NCI-H128 (cell line): Measurements from ENCODE around the gene PDE4D.
"Not testable (repeated sequence)": the region's sequence is repeated elsewhere in the genome, so short reads cannot be mapped to it uniquely, and the experiment has no call there.

Source experiments
- DNase-seq: peaks from one replicate; lab custom pipeline; 2025; ENCODE audit not compliant: unreplicated experiment; lab: John Stamatoyannopoulos, UW

Gene PDE4D

DNA sequence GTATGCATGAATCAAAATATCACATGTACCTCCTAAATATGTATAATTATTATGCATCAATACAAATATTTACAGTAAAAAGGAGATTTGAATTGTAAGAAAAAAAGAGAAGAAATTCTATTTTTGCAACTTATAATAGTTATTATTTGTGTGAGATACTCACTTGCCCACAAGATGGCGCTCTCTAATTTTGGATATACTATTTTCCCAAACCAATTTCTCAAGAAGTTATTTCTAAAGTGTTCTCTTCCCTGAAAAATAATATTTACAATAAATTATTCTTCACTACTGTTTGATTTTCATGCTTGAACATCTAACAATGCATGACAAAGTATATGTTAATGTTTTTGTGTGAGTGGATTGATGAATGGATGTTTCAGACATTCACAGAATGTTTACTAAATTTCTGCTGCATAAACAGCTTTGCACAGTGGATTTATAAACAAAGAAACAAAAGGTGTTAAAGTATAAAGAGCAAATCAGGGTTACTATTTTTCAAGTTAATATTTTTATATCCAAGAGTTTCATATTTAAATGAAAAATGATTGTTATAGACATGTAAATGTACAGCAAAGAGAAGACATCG is 503.4 kb downstream of the PDE4D start:
- no peak for DNase-seq

- DNase-seq = no peak
These were observed 506.4 kb downstream of the PDE4D start for GRCh38 chr5:59387127-59387526.

GRCh38 chr5:59385700-59386099 is 507.8 kb downstream of the PDE4D start:
- DNase-seq = no peak

DNA sequence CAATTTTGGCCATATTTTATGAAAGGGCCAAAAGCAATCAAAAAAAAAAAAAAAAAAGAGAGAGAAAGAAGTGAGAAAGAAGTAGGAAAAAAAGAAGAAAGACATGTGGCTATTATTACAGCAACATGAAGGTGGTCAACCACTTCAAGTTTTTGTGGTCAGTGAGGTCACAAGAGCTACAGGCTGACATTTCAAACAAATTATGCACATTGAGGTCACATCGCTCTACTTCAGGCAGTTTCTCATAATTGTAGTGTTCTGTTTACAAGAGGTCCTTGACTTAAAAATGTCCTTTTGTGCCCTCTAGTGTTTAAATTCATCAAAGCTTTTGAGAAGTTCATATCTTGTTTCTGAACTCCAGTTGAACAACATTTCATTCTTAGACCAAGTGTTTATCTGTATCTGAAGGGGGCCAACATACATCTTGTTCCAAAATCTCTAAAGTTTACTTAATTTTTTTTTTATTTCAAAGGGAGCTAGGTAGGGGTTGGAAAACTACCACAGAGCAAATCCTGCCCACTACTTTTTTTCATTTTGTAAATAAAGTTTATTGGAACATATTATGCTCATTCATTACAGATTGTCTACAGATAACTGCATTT is 513.1 kb downstream of the PDE4D start:
- no peak for DNase-seq

GRCh38 chr5:59374036-59374435 is 519.5 kb downstream of the PDE4D start:
- DNase-seq = not testable (repeated sequence)

- DNase-seq = no peak
These were observed 521.9 kb downstream of the PDE4D start for GRCh38 chr5:59371525-59372127.

- no peak for DNase-seq
These were observed 524.6 kb downstream of the PDE4D start for GRCh38 chr5:59368951-59369350.

DNA sequence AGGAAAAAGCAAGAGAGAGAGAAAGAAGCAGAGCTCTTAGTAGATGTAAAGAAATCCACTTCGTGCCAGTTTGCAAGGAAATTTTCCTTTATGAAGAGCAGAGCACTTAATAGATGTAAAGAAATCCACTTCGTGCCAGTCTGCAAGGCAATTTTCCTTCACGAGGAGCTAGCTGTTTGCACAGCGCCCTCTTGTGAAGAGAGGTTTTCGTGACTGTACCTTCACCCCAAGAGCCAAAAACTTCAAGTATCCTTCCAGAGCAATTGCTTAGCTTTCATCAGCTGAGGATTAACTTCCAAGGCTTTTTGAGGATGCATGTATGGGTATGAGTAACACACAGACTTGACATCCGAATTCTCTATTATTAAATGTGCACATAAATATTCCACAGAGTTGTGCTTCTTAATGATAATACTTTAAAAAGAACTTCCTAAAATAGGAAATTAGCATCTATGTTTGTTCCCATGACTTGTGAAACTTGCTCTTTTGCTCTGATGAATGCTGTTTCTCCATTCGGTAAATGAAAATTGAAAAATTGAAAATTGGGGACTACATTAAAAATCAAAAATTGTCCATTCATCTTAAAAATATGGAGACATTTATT is 525.6 kb downstream of the PDE4D start:
- no peak for DNase-seq

- DNase-seq = no peak
These were observed 526.7 kb downstream of the PDE4D start for GRCh38 chr5:59366784-59367183.

DNA sequence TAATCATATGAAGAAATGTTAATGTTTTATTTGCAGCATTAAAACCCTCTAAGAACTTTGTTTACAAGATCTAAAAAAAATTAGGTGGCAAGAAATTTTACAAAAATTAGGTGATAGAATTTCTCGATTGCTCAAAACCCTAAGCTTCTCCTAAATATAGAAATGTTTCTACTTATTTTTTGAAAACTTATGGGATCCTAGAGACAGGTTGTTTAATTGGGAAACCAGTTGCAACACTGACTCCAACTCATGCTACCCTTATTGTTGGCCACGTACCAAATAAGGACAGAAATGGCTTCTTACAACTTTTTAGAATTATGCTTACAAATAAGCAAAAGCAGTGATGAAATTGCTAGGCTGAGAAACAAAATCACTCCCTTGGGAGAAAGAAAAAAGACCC is 531.1 kb downstream of the PDE4D start:
- no peak for DNase-seq

DNA sequence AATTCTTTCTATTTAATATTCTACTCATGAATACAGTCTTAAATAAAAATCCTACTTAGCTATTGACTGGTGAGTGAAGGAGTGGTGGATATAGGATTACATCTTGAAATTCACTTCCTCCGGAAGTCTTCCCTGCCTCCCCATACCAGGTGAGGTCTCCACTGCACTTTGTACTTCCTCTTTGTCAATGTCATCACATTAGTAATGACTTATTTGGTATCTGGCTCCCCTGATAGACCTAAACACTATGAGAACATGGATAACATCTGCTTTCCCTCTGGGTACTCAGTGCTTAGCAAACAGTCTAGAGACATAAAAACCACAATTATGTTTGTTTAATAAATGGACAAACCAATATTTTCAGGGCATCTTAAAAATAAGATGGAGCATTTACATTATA is 532.1 kb downstream of the PDE4D start:
- DNase-seq = no peak

GRCh38 chr5:59360130-59360555 is 533.4 kb downstream of the PDE4D start:
- no peak for DNase-seq

GRCh38 chr5:59358005-59358861 is 535.3 kb downstream of the PDE4D start:
- no peak for DNase-seq

- no peak for DNase-seq
These were observed 536.0 kb downstream of the PDE4D start for GRCh38 chr5:59357381-59357977.

DNA sequence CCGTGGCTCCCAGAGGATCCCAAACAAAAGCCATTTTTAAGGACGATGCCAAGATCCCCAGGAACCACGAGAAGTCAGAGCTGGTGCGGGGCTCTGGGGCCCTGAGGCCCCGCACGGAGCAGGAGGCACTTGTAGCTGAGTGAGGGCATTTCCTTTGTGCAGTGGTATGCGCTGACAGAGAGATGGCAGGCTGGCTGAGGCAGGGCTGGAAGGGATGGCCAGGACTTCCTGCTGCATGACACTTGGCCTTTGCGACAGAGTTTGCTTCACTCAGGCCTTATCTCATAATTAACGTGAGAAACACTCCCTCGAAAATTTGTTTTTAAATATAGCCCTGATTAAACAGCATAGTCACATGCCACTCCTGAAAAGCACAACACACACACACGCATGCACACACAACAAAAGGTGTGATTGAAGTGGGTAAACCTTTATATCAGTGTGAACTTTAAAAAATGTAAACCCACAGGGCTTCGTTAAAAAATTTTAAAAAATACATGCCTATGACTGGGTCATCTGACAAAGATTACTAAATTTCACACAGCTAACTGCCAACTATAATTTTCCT is 536.6 kb downstream of the PDE4D start:
- DNase-seq = no peak

GRCh38 chr5:59354811-59355210 is 538.7 kb downstream of the PDE4D start:
- DNase-seq = no peak

GRCh38 chr5:59354274-59354673 is 539.3 kb downstream of the PDE4D start:
- no peak for DNase-seq

DNA sequence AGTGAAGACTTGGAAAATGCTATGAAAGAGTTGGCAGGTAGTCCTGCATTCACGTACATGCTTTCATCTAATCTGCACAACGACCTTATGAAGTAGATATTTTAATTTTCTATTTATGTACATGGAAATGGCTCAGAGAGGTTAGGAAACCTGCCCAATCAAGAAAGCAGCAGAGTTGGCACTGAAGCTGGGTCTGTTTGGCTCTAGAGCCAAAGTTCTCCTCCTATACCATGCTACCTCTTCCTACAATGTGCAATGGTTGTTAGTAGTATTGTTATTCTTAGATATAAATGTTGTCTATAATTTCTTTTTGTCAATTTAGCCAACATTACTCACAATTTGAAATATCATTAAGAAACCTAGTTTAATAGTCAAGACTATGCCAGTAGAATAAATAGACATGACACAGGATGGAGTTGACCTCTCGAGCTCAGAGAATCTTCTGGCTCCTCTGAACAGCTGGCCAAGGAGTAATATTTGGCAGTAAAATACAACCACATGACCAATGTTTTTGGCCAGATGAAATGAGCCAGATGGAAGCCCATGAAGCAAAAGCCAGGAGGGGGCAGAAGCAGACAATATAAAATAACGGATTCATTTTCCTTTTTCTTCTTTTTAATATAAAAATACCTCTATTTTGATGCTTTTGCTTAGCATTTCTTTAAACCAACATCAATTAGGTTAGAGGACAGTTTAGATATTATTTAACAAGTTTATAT is 542.3 kb downstream of the PDE4D start:
- no peak for DNase-seq

GRCh38 chr5:59348189-59348588 is 545.3 kb downstream of the PDE4D start:
- DNase-seq = no peak

GRCh38 chr5:59346982-59347381 is 546.5 kb downstream of the PDE4D start:
- DNase-seq = no peak
